GM21515 (cell line): ENCODE data around the gene APBA1.

Source experiments
- ATAC-seq: cut with Tn5 transposase; IDR thresholded peaks from one replicate; pipeline ENCODE4 v1.9.1; 2021; ENCODE audit not compliant: unreplicated experiment

The APBA1 gene

GRCh38 chr9:69658987-69659675 lies 13.0 kb downstream of the APBA1 start:
- no peak for ATAC-seq

- ATAC-seq: no peak
Observed at GRCh38 chr9:69657269-69657668, 14.9 kb downstream of the APBA1 start.

DNA sequence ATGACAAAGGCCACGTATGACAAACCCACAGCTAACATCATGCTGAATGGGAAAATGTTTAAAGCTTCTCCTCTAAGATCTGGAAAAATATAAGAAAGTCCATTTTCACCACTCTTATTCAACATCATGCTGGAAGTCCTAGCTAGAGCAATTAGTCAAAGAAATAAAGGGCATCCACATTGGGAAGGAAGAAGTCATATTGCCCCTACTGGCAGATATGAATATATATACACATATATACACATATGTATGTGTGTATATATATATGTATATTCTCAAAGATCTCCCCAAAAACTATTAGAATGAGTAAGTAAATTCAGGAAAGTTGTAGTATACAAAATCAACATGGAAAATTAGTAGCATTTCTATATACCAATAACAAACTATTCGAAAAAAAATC lies 17.1 kb downstream of the APBA1 start:
- no peak for ATAC-seq

DNA sequence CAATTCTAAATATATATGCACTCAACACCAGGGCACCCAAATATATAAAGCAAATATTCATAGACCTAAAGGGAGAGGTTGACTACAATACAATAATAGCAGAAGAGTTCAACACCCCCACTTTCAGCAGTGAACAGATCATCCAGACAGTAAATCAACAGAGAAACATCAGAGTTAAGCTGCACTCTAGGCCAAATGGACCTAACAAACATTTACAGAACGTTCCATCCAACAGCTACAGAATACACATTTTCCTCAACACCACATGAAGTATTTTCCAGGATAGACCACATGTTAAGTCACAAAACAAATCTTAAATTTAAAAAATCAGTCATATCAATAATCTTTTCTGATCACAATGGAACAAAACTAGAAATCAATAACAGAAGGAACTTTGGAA lies 18.9 kb downstream of the APBA1 start:
- ATAC-seq: no peak

DNA sequence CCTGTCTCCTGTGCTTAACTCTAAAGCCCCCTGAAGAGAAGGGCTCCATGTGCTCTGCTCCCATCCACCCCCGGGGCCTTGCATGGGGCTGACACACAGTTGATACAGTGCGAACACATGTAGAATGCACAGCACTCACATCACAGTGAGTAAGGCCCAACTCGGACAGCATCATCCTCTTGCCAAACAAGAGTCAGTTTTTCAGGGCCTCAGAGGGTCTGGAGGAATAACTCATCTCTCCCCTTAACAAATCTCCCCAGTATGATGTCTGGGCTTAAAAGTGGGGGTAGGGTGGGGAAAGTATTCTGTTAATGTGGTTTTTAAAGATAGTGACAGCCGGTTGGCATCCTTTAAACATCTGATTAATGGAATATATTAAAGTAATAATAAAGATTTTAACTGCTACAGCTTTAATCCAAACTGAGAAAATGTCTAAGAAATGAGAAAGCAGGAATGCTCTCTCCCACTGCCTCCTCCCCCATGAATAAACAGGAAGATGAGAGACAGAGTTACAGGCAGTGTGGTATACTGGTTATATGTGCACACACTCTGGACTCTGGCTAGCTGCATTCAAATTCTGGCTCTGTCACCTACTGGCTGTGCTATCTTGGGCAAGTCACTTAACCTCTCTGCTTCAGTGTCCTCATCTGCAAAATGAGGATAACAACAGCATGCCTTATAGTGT lies 22.5 kb downstream of the APBA1 start:
- ATAC-seq: no peak

GRCh38 chr9:69647804-69648203 lies 24.4 kb downstream of the APBA1 start:
- no peak for ATAC-seq

- no peak for ATAC-seq
Observed at GRCh38 chr9:69646810-69647209, 25.4 kb downstream of the APBA1 start.

- no peak for ATAC-seq
Observed at GRCh38 chr9:69645488-69645887, 26.7 kb downstream of the APBA1 start.

GRCh38 chr9:69643098-69643497 lies 29.1 kb downstream of the APBA1 start:
- no peak for ATAC-seq

GRCh38 chr9:69637817-69638200 lies 34.4 kb downstream of the APBA1 start:
- ATAC-seq: no peak

GRCh38 chr9:69637193-69637816 lies 34.9 kb downstream of the APBA1 start:
- no peak for ATAC-seq

- ATAC-seq: no peak
Observed at GRCh38 chr9:69633716-69634115, 38.5 kb downstream of the APBA1 start.

- no peak for ATAC-seq
Observed at GRCh38 chr9:69632768-69633167, 39.4 kb downstream of the APBA1 start.

DNA sequence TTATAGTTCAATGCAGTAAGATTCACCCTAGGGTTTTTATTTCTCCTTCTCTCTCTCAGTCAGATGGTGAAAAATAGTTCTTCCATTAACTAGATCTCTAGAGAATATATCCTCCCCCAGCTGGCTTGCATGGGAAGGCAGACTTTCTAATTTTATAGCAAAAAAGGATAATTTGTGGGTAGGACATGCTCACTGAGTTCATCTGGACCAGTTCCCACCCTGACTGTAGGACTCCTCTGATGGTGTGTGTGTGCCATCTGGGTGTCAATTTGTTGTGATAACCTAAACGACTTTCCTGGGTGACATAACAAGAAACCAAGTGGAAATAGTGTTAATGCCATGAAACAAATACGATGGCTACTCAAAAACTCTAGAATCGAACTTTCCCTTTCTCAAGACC lies 44.9 kb downstream of the APBA1 start:
- no peak for ATAC-seq

GRCh38 chr9:69623276-69623675 lies 48.9 kb downstream of the APBA1 start:
- no peak for ATAC-seq

- no peak for ATAC-seq
Observed at GRCh38 chr9:69622676-69623075, 49.5 kb downstream of the APBA1 start.

DNA sequence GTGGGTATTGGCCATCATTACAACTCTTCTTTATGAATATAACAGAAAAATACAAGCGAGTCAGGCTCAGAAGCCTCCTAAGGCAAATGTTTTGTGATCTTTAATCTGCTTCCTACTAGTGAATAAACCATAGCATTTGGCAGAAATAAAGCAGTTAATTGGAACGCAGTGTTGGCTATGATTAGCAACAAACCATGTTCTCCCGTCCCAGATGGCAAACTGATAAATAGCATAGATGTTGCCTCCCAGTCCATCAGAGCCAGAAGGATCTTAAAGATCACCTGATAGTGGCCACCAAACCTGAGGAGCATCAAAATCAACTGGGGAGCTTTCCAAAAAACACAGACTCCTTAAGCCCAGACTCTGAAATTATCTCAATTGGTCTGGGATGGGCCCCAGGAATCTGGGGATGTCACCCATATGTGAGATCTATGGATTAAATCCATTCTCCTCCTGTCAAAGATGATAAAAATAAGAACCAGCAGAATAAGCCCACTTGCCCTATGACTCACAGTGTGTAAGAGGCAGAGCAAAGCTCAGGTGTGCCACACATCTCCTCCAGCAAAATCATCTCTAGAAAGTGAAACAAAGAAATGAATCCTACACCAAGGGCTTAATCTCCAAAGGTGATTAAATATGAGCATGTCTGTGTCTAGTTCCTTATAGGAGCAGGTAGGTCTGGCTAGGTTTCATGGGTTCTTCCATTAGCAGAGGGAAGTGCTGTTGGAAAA lies 50.3 kb downstream of the APBA1 start:
- no peak for ATAC-seq

- no peak for ATAC-seq
Observed at GRCh38 chr9:69620731-69621130, 51.4 kb downstream of the APBA1 start.

DNA sequence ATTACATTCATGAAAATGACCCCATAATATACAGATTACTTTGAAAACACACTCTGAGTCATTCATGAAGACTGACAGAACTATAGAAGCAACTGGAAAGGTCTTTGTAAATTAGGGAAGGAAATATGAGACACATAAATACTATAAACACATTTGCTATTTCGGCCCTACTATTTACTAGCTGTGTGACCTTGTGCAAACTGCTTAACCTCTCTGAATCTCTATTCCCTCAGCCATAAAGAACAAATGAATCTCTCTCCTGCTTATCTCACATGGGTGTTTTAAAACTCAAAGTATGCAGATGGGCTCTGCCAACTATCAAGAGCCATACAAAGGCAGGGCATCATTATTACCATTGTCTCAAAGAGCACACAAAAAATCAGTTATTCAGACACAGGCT lies 52.9 kb downstream of the APBA1 start:
- ATAC-seq: no peak

DNA sequence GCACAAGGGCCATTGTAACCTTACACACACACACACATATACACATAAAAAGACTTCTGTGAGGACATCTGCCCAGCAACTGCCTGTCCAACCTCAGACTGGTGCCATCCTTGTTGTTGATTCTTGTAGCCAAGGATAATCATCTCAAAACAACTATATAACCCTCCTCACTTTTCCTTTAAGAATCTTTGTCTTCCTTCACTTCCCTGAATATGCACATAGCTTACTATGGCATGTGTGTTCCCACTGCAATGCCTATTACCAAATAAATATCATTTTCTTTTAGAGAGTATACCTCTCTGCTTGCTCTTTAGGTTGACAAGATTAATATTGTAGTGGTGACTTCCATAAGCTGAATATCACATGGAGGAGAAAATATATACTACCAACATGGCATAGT lies 55.2 kb downstream of the APBA1 start:
- ATAC-seq: no peak

DNA sequence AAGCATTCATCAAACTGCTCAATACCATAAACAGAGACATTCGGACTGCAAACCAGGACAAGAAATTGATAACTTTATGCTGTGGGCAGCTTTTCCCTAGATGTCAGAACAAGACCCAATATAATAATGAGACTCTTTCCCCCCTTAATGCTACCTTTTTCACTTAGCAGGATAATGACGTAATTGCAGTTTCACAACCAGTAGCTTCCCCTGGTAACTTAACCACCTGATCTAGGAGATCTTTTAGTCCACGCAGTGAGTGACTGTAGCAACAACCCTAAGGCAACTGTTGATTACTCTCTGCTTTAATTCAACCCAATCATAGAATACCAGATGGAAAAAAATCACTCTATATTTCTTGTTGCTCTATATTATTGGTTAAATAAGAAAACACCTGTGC lies 56.3 kb downstream of the APBA1 start:
- ATAC-seq: no peak

- ATAC-seq: no peak
Observed at GRCh38 chr9:69611221-69611620, 61.0 kb downstream of the APBA1 start.
